NCI-H2196 treated with DMSO at 0.1 percent for 48 hours (cell line): ENCODE data around the gene REN.

Experiments used
- DNase-seq: peaks from one replicate; lab custom pipeline; 2025; ENCODE audit not compliant: unreplicated experiment; lab: John Stamatoyannopoulos, UW

Gene REN

DNA sequence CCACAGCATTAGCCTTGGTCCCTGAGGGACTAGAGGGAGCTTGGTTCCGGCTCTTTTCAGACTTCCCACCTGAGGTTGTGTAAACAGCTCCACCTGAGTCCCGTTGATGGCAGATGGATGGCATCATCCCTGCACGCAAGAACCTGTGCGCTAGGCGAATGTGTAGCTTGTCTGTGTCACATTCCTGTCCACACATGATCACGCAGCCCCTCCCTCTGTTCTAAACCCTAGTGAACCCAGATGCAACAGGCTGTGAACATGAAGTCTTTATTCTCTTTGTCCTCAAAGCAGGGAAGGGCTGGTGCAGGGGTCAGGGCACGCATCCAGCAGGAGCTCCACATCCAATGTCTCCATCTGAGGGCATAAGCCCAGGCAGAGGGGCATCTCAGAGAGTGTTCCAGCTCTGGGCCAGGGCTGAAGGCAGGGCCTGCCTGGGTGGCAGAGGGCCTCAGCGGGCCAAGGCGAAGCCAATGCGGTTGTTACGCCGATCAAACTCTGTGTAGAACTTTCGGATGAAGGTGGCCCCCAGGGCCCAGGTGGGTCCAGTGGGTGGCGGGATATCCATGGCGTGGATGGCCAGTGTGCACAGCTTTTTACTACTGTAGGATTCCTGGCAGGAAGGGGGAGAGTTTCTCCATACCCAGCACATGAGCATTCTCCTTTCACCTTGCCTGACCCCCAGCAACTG is 11.4 kb downstream of the REN start:
- DNase-seq: no peak

DNA sequence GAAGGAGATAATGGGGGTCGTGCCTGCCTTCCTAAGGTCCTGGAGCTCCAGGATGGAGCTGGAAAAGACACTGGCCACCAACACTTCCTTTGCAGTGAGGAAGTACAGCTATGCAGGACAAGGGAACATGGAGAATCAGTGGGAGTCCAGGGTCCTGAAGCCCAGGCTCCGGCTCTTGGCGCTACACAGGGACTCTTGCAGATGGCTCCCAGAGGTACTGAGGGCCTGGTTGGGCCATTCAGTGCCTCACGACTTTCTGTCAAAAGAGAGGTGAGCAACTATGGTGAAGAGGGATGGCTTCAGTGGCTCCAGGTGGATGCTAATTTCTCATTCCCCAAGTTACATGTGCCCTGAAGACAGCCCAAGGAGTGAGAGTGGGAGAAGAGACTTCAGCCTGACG is 12.5 kb downstream of the REN start:
- DNase-seq: no peak

DNA sequence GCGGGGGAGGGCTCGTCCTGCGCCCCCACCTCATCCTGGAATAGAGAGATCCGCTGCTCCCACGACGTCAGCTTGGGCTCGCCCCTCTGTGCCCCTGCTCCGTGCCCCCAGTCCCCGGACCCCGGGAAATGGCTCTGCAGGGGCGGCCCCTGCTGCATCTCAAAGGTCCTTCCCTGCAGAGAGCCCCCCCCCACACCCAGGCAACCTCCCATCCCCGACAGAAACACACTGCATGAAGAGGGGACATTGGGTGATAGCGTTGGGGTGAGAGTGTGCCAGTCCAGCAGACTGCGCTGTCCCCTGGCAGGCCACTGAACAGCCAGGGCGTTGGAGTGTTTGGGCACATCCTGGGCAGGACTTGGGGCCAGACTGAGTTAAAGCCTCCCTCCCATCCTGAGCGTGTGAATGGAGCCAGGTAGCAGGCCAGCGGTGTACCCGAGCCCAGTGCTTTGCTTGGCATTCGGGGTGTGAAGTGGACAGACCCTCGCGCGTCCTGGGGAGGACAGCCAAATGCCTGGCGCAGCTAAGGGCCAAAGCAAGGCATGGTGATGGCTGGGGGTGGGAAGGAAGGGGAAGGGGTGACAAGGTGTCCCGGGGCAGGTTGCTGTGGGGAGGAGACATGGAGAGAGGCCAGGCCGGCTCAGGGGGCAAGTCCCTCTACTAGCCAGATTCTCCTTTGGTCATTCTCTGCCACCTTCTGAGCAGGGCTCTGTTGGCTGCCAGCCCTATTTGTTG is 13.7 kb downstream of the REN start:
- no peak for DNase-seq

DNA sequence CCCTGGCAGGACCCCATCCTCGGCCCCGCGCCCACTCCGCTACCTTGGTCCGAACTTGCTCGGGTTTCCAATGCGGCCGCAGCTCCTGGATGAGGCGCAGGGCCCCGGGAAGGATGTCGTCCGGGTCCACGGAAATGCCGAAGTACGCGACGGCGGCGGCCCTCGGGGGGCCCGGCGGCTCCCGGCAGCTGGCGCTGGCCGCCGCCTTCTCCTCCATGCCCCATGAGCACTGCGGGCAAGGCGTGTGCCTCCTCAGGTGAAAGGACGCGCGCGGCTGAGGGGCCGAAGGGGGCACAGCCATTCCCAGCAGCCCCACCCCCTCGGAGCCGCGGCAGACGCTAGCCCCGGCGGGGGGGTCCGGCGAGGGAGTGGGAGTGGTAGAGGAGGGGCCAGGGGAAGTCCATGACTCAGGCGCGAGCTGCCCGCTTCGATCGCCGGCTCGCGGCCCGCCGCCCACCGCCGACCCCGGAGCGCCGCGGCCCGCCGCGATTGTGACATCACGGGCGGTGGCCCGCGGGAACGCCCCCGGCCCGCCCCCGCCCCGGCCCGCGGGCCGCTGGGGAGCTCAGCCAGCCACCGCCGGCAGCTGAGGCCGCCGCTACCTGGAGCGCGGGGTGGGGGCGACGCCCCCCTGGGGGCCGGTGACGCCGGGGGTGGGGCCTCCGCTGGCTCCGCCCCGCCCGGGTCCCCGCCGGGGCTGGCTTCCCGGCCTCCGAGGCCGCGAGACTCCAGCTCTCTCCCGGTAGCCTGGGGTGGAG is 14.4 kb downstream of the REN start, which contains the start of gene ETNK2:
TSS of gene ETNK2 (minus strand) at position 493 of the 758 bp plus-strand sequence. CDS start at position 301, 192 bp downstream.
- DNase-seq: peak; percentile 52

DNA sequence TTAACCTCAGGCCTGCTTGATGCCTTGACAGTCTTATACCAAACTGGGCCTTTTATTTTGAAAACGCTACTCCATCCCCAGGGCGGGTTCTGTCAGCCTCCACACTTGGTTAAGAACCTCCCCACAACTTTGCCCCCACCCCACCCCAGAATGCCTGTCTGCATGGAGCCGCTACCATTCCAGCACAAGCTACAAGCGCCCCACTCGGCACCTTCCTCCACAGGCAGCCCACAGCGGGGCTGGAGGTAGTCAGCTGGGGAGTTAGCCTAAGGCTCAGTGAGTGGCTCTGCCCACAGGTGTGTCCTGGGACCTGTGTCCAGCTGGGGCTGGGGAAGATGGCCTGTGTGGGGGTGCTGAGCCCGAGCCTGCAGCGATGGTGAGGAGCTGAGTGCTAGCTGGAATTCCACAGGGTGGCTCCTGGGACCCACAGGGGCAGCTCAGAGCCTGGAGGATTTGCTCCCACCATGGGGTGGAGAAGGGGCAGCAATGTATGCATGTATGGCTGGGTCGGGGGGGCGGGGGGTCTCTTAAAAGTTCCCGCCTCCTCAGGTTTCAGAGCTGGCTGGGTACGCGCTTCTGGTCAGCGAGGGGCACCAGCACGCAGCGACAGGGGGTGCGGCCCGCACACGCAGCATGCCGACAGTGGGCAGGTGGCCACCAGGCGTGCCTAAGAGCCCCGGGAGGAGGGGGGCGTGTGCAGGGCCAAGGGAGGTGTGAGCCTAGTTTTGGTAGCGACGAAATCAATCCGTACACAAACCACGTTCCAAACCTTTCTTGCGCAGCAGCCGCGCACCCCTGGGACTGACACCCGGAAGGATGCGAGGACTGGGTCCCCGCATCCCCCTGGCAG is 15.2 kb downstream of the REN start:
- DNase-seq: no peak

DNA sequence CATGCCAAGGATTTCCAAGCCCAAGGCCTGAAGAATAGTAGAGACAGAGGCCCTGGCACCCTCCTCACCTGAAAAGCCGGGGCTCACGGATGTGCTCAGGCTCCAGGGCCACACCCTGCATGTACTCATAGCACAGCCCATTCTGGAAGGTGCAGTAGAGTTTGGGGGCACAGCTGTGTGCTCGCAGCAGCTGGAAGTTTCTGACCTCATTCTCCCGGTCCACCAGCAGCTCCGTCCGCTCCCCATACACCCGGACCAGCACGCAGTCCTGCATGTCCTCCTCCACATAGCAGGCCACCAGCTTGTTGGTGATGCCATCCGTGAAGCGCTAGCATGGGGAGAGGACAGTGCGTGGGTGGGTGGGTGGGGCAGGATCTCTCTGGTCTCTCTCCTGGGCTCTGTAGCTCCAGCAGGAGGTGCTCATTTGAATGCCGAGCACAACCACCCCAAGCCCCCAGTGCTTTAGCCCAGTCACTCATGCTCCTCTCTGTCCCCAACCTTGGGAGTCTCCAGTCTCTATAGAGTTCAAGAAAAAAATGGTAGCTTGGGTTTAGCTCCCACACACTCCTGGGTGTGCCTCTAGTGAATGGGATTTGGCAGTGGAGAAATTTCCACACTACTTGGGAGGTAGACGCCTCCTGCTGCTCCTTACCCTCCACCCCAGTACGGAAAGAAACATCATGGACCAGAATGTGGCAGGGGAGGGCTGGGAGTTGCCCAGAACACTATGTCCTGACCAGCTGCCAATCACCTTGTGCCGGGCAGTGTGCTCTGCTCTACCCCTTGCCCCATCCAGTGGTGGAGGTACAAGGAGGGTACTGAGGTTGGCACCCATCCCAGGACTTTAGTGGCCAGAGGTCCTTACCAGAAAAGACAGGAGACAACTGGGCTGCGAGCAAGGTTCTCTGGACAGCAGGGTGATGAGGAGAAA is 16.2 kb downstream of the REN start:
- DNase-seq: no peak

DNA sequence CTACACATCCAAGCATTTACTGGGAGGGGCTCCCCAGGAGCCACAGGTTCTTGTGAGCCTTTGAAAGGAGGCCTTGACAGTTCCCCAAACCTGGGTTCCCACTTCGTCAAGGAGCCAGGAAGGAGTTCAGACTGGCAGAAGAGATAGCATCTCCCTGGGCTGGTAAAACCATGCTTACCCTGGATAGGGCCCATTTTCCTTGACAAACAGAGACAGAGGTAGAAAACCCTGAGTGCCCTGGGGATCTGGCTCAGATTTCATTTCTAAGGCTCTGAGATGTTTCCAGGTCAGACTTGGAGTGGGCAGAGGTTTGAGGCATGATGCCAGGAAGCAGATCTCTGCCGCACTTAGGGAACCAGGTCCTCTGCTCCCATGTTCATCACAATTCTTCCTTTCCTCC is 17.0 kb downstream of the REN start:
- DNase-seq: no peak

DNA sequence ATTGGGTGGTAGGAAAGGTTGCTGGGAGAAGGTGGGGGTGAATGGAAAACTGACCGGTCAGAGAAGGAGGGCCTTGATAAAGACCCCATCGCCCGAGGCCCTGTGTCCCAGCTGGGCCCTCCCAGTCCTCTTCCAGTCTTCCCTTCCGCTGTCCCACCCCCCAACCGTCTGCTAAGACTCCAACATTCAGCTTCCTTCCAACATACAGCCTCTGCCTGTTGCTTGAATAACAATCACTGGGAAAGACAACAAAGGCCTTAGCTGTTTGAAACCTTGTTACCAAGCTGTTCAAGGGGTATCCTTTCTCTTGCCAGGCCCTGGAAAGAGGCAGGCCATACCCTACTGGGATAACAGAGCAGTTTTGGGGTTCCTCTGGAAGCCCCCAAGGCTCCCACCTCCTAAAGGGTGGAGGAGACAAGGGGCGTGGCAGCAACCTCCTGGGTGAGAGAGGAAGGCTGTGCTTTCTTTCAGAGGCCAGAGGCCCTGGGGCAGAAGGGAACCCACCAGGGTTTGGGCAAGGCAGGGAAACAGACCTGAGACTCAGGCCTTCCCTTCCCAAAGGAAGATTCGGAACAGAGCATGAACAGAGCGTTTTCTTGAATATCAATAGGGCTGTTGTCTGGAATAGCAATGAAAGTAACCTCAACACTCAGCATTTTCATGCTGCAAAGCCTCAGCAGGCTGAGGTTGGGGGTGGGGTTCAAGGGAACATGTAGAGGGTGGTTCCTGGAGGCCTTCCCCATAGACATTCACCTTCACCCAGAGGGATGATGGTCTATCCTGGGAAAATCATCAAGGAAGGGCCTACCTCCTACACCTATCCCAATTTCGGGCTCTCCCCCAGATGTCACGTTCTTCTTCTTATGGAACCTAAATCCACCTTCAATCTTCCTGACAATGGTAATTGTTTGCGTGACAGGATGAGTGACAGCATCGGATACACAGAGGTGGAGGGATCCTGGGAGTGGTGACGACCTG is 18.4 kb downstream of the REN start:
- DNase-seq: no peak

DNA sequence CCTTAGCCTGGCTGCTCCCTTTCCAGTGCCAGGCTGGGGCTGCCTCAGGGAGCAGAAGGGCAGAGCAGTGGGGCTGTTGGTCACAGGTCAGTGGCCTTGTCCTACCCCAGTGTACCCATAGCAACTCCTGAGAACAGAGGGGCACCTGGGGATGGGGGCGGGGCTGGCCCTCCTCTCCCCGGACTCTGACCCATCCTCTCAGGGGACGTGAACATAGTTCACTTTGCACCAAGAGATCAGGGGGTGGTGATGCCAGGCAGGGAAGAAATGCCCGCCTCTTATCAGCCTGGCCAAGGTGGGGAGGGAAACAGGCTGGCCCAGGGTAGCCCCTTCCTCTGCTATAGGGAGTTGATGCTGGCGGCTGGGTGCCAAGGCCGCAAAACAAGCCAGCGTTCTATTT is 19.2 kb downstream of the REN start:
- DNase-seq: no peak

DNA sequence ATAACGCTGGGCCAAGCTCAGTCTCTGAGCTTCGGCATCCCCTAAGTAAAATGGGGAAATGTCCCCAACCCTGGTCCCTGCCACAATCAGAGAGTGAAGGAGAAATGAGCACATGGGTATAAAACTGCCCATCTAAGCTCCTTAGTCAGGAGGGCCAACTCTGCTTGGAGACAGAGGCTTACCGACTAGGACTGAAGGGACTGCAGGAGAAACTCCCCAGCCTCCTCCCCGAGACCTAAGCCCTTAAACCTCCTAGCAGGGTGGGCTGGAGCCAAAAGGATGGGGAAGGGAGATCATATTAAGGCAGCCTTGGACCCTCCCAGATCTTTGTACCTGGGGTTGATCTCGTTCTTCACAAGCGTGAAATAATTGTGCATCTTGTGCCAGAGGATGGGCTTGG is 19.8 kb downstream of the REN start:
- no peak for DNase-seq

DNA sequence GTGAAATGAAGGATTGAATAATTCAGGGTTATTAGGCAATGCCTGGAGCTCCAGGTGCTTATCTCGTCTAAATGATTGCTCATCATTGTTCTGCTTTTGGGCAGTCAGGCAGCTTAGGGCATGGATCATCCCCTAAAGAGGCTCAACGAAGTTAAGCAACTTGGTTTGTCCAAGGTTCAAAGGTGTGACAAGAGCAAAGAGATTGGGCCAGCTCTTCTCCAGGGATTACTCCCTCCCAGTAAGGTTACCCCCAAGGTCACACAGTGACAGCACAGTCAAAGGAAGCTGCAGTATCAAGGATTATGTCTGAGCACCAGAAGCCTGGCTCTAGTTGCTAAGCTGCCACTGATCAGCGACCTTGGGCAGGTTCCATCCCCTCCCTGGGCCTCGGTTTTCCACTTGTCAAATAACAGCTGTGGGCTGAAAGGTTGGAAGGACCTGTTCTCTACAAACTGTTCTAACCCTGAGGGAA is 21.1 kb downstream of the REN start:
- no peak for DNase-seq

DNA sequence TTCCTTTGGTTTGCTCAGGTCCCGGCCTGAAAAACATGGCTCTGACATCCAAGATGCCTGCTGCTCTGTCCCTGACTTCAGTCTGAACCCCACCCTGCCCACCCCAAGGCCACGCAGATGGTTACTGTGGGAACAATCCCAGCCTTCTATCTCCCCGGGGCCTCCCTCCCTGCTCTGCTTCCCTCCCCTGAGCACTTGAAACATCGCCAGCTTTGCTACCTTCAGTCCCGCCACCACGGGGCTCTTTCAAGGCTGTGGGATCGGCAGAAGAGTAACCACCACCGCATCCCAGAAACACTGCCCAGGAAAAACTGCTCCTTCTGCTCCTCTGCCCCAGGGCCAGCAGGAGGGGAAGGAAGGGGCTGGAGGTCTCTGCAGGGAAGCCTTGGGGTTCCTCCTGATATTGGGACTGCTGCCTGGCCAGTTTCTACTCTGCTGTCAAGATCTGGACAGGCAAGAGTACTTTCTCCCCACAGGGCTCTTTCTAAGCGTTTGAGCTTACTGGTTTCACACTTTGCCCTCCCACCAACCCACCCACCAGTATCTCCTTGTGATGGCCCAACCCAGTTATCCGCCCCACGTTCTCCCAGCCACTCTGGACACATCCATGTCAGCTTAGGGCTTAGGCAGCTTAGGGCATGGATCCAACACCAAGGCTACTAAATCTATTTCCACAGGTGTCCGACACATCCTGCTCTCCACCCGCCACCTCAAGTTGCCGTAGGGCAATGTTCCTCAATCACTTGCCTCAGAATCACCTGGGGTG is 22.7 kb downstream of the REN start:
- no peak for DNase-seq

DNA sequence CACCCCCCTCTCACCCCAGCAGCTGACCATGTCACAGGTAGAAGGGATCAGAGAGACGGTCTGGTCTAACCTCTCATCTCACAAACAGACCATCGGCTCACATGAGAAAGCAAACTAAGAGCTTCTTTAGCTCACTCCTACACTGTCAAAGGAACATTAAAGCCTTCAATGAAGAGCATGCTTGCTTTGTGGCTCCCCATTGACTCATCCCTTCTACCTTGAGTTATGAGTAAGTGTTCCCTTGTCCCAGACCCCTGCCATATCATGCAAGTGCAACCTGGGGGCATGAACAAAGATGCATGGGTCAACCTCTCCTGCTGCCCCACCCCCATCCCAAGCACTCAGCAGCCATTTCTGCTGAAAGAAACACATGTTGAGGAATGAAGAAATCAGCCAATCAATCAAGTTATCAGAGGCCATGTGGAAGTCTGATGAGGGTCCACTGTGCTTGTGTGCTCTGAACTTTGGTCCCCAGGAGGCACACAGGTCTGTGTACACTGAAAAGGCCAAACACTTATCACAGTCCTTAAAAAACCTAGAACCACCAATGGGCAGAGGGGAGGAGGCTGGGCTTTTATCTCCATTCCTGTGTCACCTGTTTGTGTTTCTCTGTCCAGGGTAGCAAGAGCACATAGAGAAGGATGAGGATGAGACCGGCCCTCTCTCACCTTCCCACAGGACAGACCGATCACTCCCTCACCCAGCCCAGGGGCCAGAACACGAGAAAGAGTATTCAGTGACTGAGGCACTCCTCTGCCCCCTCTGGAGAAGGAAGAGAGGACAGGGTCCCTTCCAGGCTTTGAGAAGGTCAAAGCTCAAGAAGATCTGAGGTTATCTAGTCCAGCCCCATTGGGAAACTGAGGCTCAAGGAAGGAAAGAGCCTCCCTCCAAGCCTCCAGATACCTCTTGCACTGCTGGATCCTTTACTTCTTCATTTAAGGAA is 23.8 kb downstream of the REN start:
- DNase-seq: no peak

DNA sequence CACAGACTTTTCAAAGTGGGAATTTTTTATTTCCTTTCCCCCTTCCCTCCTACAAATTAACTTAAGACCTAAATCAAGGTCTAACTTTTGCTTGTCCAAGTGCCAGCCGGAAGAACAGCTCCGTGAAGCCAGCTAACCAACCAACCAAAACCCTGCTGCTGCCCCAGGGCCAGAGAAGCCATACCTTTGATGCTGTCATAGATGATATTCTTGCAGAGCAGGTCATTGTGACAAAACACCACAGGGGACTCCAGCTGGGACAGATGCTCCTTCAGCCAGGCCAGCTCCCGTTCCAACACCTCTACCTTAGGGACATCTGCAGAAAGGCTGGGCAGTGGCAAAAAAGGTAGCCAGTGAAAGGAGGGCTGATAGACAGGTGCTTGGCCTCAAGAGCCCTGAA is 25.0 kb downstream of the REN start:
- no peak for DNase-seq

DNA sequence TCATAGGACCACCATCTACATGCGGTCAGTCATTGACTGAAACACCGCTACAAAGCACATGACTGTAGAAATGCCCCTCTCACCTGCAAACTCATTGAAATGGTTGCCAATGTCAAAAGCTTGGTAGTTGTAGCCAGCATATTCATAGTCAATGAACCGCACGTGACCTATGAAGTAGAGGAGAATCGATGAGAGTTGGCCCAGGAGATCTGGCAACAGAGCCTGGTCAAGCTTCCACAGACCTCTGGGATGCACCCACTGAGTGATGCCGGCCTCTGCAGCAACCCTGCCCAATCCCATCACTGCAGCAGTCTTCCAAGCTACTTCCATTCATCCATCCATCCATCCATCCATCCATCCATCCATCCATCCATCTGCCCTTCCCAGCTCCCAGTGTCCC is 26.2 kb downstream of the REN start:
- no peak for DNase-seq

DNA sequence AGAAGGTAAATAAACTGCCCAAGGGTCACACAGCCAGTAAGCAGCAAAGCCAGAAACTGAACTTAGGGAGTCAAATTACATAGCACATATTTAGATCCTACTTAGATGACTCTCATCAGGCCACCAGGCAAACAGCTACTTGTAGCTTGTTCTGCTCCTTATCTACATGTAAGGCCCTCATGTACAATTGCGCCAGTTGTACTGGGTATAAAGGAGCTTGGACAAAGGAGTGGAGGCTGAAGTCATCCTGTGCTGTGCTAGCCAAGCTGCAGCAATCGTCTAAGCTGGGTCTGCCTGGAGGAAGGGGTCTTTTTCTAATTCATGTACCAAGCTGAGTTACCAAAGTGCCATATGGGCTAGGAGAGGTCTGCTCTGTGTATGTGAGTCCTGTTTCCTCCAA is 27.0 kb downstream of the REN start:
- DNase-seq: no peak

DNA sequence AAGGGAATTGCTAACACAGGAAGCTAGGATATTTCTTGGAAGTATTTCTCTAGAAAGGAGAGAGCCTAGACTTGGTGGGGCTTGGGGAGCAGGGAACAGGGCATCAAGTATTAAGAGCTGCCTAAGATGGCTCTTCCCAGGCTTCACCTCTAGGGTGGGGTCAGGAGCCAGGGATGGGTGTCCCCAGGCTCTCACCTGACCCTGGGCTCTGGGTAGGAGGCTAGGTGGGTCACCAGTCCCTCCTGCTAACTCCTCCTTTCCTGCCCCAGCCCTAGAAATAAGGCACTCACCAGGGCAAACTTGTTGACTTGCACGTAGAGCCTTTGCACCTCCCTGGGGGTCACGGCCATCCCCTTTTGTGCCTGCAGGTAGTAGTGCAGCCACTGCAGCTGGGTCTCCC is 29.3 kb downstream of the REN start:
- no peak for DNase-seq
